HUES48 (cell line): Measurements from ENCODE around the gene C1orf210.

Experiments used
- H3K27ac ChIP-seq: one replicate; pipeline ENCODE4 v1.7.0; 2013; ENCODE audit warnings: low read depth, low read length, inconsistent platforms
- H3K27me3 ChIP-seq: 2 replicates; pipeline ENCODE4 v1.6.1; 2013; ENCODE audit warnings: mild to moderate bottlenecking, low read length; ENCODE audit not compliant: control insufficient read depth, insufficient read depth
- H3K36me3 ChIP-seq: 2 replicates; pipeline ENCODE4 v1.6.1; 2013; ENCODE audit warnings: low read length; ENCODE audit not compliant: control insufficient read depth, insufficient read depth
- H3K4me1 ChIP-seq: 2 replicates; pipeline ENCODE4 v1.6.1; 2013; ENCODE audit warnings: mild to moderate bottlenecking, low read length; ENCODE audit not compliant: control insufficient read depth, insufficient read depth
- H3K4me3 ChIP-seq: 2 replicates; pipeline ENCODE4 v1.5.1; 2013; ENCODE audit warnings: mild to moderate bottlenecking, low read depth, low read length
- H3K9ac ChIP-seq: 2 replicates; pipeline ENCODE4 v1.6.1; 2013; ENCODE audit warnings: mild to moderate bottlenecking, low read depth, low read length, moderate library complexity
- H3K9me3 ChIP-seq: 2 replicates; pipeline ENCODE4 v1.6.1; 2013; ENCODE audit warnings: low read length; ENCODE audit not compliant: control insufficient read depth, insufficient read depth

The C1orf210 gene

DNA sequence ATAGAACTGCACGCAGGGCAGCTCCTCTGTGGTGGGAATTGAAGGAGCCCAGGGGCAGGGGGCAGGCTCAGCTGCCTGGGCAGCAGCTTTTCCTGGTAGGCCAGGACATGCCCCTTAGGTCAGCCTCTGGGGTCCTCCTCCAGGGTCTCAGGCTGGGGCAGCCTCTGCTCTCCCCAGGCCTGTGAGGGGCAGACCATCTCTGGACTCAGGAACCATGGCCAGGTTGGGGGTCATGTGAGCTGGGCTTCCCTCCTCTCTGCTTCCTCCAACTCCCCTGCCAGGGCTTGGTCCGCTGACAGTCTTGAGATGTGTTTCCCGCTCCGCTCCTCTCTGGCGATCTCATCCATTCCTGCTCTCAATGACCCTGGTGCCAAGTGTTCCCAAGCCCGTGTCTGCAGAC lies 5.7 kb downstream of the C1orf210 start:
- Histone ChIP-seq H3K4me1 (peaks cover 3% of the 10 kb centered on the region), H3K27me3 (no peaks in the 10 kb centered on the region), H3K36me3 (no peaks in the 10 kb centered on the region), H3K27ac (no peak overlapping the region), H3K9ac (no peak overlapping the region), H3K4me3 (no peak overlapping the region), H3K9me3 (no peaks in the 10 kb centered on the region)

DNA sequence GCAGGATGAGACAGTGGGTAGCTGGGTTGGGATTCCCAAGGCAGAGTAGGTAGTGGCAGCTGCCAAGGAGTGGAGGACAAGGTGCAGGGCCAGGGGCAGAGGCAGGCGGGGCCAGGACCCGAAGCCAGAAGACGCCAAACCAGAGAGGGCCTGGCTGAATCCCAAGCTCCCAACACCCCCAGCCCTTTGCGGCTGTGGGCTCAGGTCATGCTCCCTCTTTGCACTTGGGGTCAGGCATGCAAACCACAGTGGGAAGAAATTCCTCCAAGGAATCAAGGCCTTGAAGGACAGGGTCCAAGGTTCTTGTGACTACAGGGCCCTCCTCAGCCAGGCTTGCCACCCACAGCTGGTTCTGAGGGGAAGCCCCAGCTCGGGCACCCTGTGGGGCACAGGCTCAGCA lies 6.2 kb downstream of the C1orf210 start:
- H3K9me3 ChIP-seq, result no peaks in the 10 kb centered on the region
- no peaks in the 10 kb centered on the region for H3K27me3 ChIP-seq
- H3K9ac ChIP-seq, result no peak overlapping the region
- no peak overlapping the region for H3K4me3 ChIP-seq
- no peak overlapping the region for H3K27ac ChIP-seq
- no peaks in the 10 kb centered on the region for H3K36me3 ChIP-seq
- H3K4me1 ChIP-seq, result no peaks in the 10 kb centered on the region

DNA sequence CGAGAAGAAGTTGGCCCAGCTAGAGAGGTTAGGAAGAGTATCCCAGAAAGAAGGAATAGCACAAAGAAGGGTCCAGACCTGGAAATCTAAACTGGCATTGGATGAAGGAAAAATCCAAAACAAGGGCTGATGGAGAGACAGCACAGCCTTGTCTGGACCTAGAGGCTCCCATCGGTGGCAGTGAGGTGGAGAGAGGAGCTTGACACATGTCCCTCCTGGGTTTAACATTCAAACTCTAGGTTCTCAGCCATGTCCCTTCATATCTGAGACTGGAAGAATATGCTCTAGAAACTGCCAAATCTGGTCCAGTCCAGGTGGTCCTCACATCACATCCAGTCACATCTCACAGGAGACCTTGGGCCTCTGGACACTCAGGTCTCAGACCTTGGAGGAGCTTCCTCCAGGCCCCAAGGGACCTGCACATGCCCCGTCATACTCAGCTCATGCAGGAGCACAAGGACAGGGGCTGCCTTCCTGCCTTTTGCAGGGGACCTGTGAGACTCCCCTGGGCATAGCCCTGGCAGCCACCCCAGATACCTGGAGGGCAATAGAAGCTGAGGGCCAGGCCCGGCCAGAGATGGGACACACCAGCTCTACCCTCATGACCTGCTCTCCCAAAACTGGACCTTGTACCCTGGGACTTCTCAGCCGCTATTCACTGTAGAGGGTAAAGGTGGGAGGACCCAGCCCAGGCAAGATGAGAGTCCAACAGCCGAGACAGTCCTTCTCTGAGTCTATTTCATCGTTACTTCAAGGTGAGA lies 8.1 kb downstream of the C1orf210 start:
- Histone ChIP-seq H3K4me1 (no peaks in the 10 kb centered on the region), H3K27ac (no peak overlapping the region), H3K36me3 (peaks cover 4% of the 10 kb centered on the region; the same call in 1 of the 2 replicates), H3K27me3 (no peaks in the 10 kb centered on the region), H3K9ac (no peak overlapping the region), H3K9me3 (no peaks in the 10 kb centered on the region), H3K4me3 (no peak overlapping the region)

DNA sequence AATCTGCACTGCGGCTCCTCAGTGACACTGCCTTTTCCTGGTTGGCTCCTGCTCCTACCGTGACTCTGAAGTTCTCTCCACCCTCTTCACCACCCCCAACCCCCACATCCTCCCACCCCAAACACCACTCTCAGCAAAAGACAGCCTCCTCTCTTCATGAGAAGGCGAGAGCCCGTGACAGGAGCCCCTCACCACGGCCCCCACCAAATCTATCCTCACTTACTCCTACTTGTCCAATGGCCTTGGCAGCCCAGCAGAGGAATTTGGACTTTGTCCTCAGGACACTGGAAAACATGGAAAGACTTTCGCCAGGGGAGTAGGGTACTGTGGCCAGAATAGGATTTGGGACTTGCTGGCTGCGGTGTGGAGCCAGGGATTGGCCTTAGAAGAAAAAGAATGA lies 8.7 kb downstream of the C1orf210 start:
- no peaks in the 10 kb centered on the region for H3K27me3 ChIP-seq
- H3K9me3 ChIP-seq, result no peaks in the 10 kb centered on the region

DNA sequence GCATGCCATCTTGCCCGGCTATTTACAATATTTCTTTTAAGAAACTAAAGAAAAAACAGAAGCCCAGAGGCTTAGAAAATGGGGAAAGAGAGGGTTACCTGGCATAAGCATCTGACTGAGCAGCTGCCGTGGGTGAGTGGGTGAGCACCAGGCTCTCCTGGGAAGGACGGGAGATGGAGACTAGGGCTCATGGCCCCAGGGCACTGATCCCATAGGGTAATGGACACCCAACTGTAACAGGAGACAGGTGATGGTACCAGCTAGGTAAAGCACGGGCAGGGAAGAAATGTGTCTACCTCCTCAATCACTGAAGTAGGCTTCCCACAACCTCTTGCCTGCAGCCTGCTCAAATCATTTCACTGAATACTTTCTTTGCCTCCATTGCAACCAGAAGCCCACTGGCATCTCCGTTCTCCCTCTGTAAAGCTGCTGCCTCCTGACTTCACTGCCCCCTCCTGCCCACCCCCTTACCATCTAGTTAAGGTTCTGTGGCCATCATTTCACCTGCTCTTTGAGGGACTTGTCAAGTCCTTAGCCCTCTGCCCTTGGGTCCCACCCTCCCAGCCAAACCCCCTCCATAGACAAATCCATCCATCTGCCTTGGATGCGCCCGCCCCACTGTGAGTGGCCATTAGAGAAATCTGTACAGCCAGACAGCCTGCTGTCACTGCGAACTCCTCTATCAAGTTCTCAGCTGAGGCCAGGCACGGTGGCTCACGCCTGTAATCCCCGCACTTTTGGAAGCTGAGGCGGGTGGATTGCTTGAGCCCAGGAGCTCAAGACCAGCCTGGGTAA lies 9.4 kb downstream of the C1orf210 start:
- H3K9me3 ChIP-seq, result no peaks in the 10 kb centered on the region

More for the DNA sequence above, 8.7 kb downstream of the C1orf210 start:
- Histone ChIP-seq H3K36me3 (peaks cover 4% of the 10 kb centered on the region; the same call in 1 of the 2 replicates), H3K4me1 (peaks cover 2% of the 10 kb centered on the region; the same call in 1 of the 2 replicates), H3K9ac (no peak overlapping the region), H3K27ac (no peak overlapping the region), H3K4me3 (no peak overlapping the region)

DNA sequence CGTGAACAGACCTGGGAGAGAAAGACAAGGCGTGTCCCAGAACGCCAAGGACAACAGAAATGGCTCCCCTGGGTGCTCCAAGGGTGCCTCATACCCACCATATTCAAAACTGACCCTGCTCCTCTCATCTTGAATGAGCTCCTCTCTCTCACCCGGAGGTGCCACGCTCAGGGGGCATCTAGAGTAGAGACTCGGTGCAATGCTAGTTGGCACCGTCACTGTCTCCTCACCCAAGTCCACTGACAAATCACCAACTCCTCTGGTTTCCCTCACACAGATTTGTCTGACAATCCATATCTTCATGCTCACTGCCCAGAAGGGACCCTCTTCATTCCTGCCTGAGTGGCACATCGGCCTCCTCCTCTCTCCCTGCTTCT lies 10.6 kb downstream of the C1orf210 start:
- H3K9me3 ChIP-seq, result no peaks in the 10 kb centered on the region
- no peaks in the 10 kb centered on the region for H3K27me3 ChIP-seq
- H3K4me3 ChIP-seq, result no peak overlapping the region
- no peak overlapping the region for H3K9ac ChIP-seq
- no peak overlapping the region for H3K27ac ChIP-seq
- peaks cover 14% of the 10 kb centered on the region for H3K4me1 ChIP-seq
- peaks cover 4% of the 10 kb centered on the region; the same call in 1 of the 2 replicates for H3K36me3 ChIP-seq

More for the DNA sequence above, 9.4 kb downstream of the C1orf210 start:
- H3K4me3 ChIP-seq, result no peak overlapping the region
- H3K4me1 ChIP-seq, result peaks cover 8% of the 10 kb centered on the region
- H3K9ac ChIP-seq, result no peak overlapping the region
- no peaks in the 10 kb centered on the region for H3K27me3 ChIP-seq
- H3K27ac ChIP-seq, result no peak overlapping the region
- peaks cover 4% of the 10 kb centered on the region; the same call in 1 of the 2 replicates for H3K36me3 ChIP-seq

DNA sequence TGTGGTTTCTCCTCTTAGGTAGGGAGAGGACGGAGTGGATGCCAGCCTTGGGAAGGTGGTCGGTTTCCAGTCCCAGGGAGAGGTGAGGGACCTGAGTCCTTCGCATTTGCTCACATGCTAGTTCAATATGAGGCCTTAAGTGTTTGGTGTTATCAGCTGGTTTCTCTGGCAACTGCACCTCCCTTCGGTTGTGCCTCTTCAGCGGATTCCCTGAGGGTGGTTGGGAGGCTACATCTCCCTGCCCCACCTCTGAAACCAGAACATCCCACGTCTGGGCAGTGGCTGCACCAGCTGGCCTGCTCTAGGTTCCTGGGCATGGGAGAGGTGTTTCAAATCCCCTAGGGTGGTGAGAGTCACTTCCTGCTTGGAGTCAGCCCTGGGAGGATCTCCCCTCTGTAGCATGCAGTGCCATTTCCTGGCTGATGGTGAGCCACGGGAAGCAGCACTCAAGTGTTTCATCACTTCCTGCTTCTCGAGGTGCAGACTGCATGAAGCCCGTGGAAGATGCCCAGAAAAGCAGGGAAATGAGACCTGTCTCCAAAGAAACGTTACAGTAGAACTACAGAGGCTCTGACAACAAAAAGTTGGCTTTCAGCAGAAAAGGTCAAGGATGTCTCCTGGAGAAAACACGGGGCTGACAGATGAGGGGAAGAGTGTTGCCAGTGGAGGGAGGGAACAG lies 11.1 kb downstream of the C1orf210 start:
- no peak overlapping the region for H3K4me3 ChIP-seq
- H3K4me1 ChIP-seq, result peaks cover 19% of the 10 kb centered on the region
- no peaks in the 10 kb centered on the region for H3K9me3 ChIP-seq
- peaks cover 4% of the 10 kb centered on the region; the same call in 1 of the 2 replicates for H3K36me3 ChIP-seq
- no peak overlapping the region for H3K27ac ChIP-seq
- no peaks in the 10 kb centered on the region for H3K27me3 ChIP-seq
- no peak overlapping the region for H3K9ac ChIP-seq

DNA sequence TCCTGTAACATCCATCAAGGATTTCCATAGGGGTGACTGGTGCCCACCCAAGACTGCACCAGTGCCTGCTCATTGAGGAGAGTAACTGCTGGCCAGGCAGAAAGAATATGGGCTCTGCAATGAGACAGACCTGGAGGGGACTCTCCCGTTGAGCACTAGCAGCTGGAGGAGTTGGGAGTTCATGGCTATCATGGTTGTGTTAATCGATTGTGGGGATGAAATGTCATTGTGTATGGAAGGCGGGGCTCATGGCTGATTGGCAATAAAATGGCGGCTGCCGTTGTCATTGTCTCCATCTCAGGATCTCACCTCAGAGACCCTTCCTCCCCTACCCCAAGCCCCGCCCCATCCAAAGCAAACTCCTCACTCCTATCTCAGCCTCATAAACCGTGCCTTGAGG lies 11.7 kb downstream of the C1orf210 start:
- H3K9ac ChIP-seq, result no peak overlapping the region
- H3K4me1 ChIP-seq, result peaks cover 19% of the 10 kb centered on the region
- no peak overlapping the region for H3K27ac ChIP-seq

DNA sequence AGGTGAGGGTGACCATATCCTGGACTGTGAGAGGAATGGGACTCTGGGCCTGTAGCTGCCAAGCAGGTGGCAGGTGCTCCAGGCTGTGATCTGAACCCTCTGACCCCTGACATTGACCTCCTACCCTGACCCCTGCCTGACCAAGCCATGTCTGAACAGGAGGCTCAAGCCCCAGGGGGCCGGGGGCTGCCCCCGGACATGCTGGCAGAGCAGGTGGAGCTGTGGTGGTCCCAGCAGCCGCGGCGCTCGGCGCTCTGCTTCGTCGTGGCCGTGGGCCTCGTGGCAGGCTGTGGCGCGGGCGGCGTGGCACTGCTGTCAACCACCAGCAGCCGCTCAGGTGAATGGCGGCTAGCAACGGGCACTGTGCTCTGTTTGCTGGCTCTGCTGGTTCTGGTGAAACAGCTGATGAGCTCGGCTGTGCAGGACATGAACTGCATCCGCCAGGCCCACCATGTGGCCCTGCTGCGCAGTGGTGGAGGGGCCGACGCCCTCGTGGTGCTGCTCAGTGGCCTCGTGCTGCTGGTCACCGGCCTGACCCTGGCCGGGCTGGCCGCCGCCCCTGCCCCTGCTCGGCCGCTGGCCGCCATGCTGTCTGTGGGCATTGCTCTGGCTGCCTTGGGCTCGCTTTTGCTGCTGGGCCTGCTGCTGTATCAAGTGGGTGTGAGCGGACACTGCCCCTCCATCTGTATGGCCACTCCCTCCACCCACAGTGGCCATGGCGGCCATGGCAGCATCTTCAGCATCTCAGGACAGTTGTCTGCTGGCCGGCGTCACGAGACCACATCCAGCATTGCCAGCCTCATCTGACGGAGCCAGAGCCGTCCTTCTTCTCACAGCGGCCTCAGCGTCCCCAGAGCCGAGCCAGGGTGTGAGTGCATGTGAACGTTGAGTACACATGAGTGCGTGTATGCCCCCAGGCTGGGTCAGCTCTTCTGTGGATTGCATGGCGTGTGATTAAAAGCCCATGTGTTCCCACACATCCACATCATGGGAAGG lies 12.5 kb downstream of the C1orf210 start:
- Histone ChIP-seq H3K36me3 (peaks cover 4% of the 10 kb centered on the region; the same call in 1 of the 2 replicates), H3K9me3 (no peaks in the 10 kb centered on the region), H3K27ac (no peak overlapping the region), H3K4me1 (peaks cover 19% of the 10 kb centered on the region), H3K9ac (no peak overlapping the region), H3K4me3 (no peak overlapping the region), H3K27me3 (no peaks in the 10 kb centered on the region)

More for the DNA sequence above, 11.7 kb downstream of the C1orf210 start:
- Histone ChIP-seq H3K4me3 (no peak overlapping the region), H3K9me3 (no peaks in the 10 kb centered on the region), H3K27me3 (no peaks in the 10 kb centered on the region), H3K36me3 (peaks cover 4% of the 10 kb centered on the region; the same call in 1 of the 2 replicates)

DNA sequence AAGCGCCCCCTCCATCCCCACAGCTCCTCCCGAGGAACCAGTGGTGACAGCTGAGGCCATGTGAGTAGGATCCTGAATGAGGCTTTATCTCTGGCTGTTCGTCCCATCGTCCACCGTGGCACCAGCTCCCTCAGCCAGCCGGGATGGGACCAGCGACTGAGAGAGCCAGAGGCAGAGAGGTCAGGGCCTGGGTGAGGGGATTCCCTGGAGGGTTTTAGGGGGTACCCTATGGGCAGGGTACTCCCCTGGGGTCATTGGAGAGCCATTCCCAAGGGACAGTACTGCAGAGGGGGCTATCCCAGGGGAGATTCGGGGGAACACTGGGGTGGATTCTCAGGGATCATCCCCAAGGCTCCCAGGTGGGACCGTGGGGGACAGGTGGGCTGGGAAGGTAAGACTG lies 13.2 kb downstream of the C1orf210 start:
- H3K4me3 ChIP-seq, result no peak overlapping the region
- peaks cover 19% of the 10 kb centered on the region for H3K4me1 ChIP-seq
- no peaks in the 10 kb centered on the region for H3K27me3 ChIP-seq
- no peak overlapping the region for H3K27ac ChIP-seq
- H3K9ac ChIP-seq, result no peak overlapping the region
- H3K9me3 ChIP-seq, result no peaks in the 10 kb centered on the region
- peaks cover 4% of the 10 kb centered on the region; the same call in 1 of the 2 replicates for H3K36me3 ChIP-seq
